Measurements from ENCODE around the gene CFI. TPM values are rescaled to one million over a fixed set of nuclear protein-coding genes. Genes with fewer than 3 reads are reported as not detected.
"Not testable (repeated sequence)": the region's sequence is repeated elsewhere in the genome, so short reads cannot be mapped to it uniquely, and the experiment has no call there.

Gene CFI
- total RNA-seq, 1 experiment from 2014 or later = 0.16 TPM

GRCh38 chr4:109786846-109787245 lies 15.0 kb downstream of the CFI start:
- H3K27ac Mint-ChIP-seq (ENCODE audit: low read depth, unreplicated experiment) = no peak overlapping the region
- TF ChIP-seq, protein P1, sequence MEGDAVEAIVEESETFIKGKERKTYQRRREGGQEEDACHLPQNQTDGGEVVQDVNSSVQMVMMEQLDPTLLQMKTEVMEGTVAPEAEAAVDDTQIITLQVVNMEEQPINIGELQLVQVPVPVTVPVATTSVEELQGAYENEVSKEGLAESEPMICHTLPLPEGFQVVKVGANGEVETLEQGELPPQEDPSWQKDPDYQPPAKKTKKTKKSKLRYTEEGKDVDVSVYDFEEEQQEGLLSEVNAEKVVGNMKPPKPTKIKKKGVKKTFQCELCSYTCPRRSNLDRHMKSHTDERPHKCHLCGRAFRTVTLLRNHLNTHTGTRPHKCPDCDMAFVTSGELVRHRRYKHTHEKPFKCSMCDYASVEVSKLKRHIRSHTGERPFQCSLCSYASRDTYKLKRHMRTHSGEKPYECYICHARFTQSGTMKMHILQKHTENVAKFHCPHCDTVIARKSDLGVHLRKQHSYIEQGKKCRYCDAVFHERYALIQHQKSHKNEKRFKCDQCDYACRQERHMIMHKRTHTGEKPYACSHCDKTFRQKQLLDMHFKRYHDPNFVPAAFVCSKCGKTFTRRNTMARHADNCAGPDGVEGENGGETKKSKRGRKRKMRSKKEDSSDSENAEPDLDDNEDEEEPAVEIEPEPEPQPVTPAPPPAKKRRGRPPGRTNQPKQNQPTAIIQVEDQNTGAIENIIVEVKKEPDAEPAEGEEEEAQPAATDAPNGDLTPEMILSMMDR (IDR thresholded peaks at IDR 0.05; ENCODE audit: unreplicated experiment) = no peak
- H3K27me3 Mint-ChIP-seq (ENCODE audit: insufficient read depth, unreplicated experiment) = peaks cover 28% of the 10 kb centered on the region
- BruUV-seq (replicated peaks) = no TSS peak
- no peaks in the 10 kb centered on the region for H3K4me1 Mint-ChIP-seq (ENCODE audit: insufficient read depth, unreplicated experiment)
- no peaks in the 10 kb centered on the region for H3K9me3 Mint-ChIP-seq (ENCODE audit: unreplicated experiment)
- no peaks in the 10 kb centered on the region for H3K36me3 Mint-ChIP-seq (ENCODE audit: insufficient read depth, unreplicated experiment)
- no peak for DNase-seq (ENCODE audit: unreplicated experiment)
- ChIA-PET CTCF (interaction anchor here (0.6 to 1.0 kb wide), 2 partner anchors 18 to 33 kb away, joined by 3 to 5 read pairs; no protein-coding TSS in a partner anchor), POLR2A (no interaction called here)
- intact Hi-C loops (cut with micrococcal nuclease) = no loop called here
- no peak overlapping the region for H3K4me3 Mint-ChIP-seq (ENCODE audit: unreplicated experiment)

- peaks cover 46% of the 10 kb centered on the region for H3K27me3 Mint-ChIP-seq (ENCODE audit: insufficient read depth, unreplicated experiment)
- intact Hi-C loops (cut with micrococcal nuclease); H3K36me3 Mint-ChIP-seq (ENCODE audit: insufficient read depth, unreplicated experiment); BruUV-seq (replicated peaks); CTCF ChIA-PET; H3K4me3 Mint-ChIP-seq (ENCODE audit: unreplicated experiment); H3K27ac Mint-ChIP-seq (ENCODE audit: low read depth, unreplicated experiment); H3K4me1 Mint-ChIP-seq (ENCODE audit: insufficient read depth, unreplicated experiment); POLR2A ChIA-PET; H3K9me3 Mint-ChIP-seq (ENCODE audit: unreplicated experiment); DNase-seq (ENCODE audit: unreplicated experiment): not testable (repeated sequence)
Measured at GRCh38 chr4:109782092-109782491, 19.7 kb downstream of the CFI start.

DNA sequence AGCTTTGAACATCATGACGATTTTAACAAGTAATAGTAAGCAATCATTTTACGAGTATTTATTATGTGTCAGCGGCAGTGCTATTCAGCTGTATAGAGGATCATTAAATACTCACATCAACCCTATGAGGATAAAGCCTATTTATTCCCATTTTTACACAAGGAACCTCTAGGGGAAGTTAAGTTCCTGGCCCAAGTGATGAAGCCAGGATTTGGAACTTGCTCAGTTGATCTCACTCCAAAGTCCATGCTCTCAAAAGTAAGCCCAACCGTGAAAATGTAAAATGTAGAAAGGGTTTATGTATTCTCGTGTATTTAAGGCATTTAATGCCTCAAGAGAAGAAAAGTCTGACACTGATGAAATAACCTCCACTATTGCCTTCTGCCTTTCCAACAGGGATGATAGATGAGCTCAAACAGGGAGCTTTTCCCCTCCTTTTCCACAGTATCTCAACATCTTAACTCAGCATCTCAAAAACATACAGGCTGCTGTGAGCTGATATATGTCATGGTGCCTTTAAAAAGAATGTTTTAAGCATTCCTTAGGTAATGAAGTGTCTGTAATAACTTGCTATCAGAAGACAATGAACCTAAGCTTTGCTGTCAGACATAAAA lies 36.9 kb downstream of the CFI start:
- intact Hi-C loops (cut with micrococcal nuclease) = no loop called here
- Mint-ChIP-seq H3K27ac (ENCODE audit: low read depth, unreplicated experiment) (no peak overlapping the region), H3K9me3 (ENCODE audit: unreplicated experiment) (no peaks in the 10 kb centered on the region), H3K36me3 (ENCODE audit: insufficient read depth, unreplicated experiment) (no peaks in the 10 kb centered on the region), H3K4me3 (ENCODE audit: unreplicated experiment) (no peak overlapping the region), H3K27me3 (ENCODE audit: insufficient read depth, unreplicated experiment) (peaks cover 17% of the 10 kb centered on the region), H3K4me1 (ENCODE audit: insufficient read depth, unreplicated experiment) (no peaks in the 10 kb centered on the region)
- CTCF ChIA-PET = no interaction called here
- POLR2A ChIA-PET = no interaction called here
- TF ChIP-seq, protein P1 (IDR thresholded peaks at IDR 0.05; ENCODE audit: unreplicated experiment) = no peak
- no peak for DNase-seq (ENCODE audit: unreplicated experiment)
- BruUV-seq (replicated peaks) = no TSS peak

- H3K27ac Mint-ChIP-seq (ENCODE audit: low read depth, unreplicated experiment) = no peak overlapping the region
- no peak for DNase-seq (ENCODE audit: unreplicated experiment)
- CTCF ChIA-PET = no interaction called here
- POLR2A ChIA-PET = no interaction called here
- no TSS peak for BruUV-seq (replicated peaks)
- no peaks in the 10 kb centered on the region for H3K9me3 Mint-ChIP-seq (ENCODE audit: unreplicated experiment)
- H3K4me1 Mint-ChIP-seq (ENCODE audit: insufficient read depth, unreplicated experiment) = no peaks in the 10 kb centered on the region
- H3K4me3 Mint-ChIP-seq (ENCODE audit: unreplicated experiment) = no peak overlapping the region
- H3K36me3 Mint-ChIP-seq (ENCODE audit: insufficient read depth, unreplicated experiment) = no peaks in the 10 kb centered on the region
- TF ChIP-seq, protein P1 (IDR thresholded peaks at IDR 0.05; ENCODE audit: unreplicated experiment) = no peak
- intact Hi-C loops (cut with micrococcal nuclease) = no loop called here
- H3K27me3 Mint-ChIP-seq (ENCODE audit: insufficient read depth, unreplicated experiment) = peaks cover 12% of the 10 kb centered on the region
Measured at GRCh38 chr4:109764376-109764775, 37.4 kb downstream of the CFI start.

GRCh38 chr4:109760682-109761081 lies 41.1 kb downstream of the CFI start:
- no peaks in the 10 kb centered on the region for H3K4me1 Mint-ChIP-seq (ENCODE audit: insufficient read depth, unreplicated experiment)
- DNase-seq (ENCODE audit: unreplicated experiment) = no peak
- H3K27ac Mint-ChIP-seq (ENCODE audit: low read depth, unreplicated experiment) = no peak overlapping the region
- BruUV-seq (replicated peaks) = no TSS peak
- H3K9me3 Mint-ChIP-seq (ENCODE audit: unreplicated experiment) = no peaks in the 10 kb centered on the region
- H3K4me3 Mint-ChIP-seq (ENCODE audit: unreplicated experiment) = no peak overlapping the region
- POLR2A ChIA-PET = no interaction called here
- intact Hi-C loops (cut with micrococcal nuclease) = no loop called here
- H3K27me3 Mint-ChIP-seq (ENCODE audit: insufficient read depth, unreplicated experiment) = no peaks in the 10 kb centered on the region
- CTCF ChIA-PET = interaction anchor here (0.6 kb wide), 1 partner anchor 13 kb away, joined by 3 read pairs; no protein-coding TSS in a partner anchor
- H3K36me3 Mint-ChIP-seq (ENCODE audit: insufficient read depth, unreplicated experiment) = no peaks in the 10 kb centered on the region
- TF ChIP-seq, protein P1 (IDR thresholded peaks at IDR 0.05; ENCODE audit: unreplicated experiment) = no peak

Data from MCF 10A (cell line).